Activated CD4-positive, alpha-beta T cell treated with anti-CD3 and anti-CD28 coated beads, Interleukin-2, amount 50 U/mL, for 4 hours (primary cell): Measurements from ENCODE around the gene MYO1D.
"Not testable (repeated sequence)": the region's sequence is repeated elsewhere in the genome, so short reads cannot be mapped to it uniquely, and the experiment has no call there.

Experiments
- DNase-seq, 2 experiments: peaks; one replicate each; pipeline ENCODE4 v3.0.0-alpha.2; 2020

Gene MYO1D

GRCh38 chr17:32564325-32564724, 312.6 kb downstream of the MYO1D start:
- DNase-seq, result no peak

GRCh38 chr17:32563583-32563982, 313.3 kb downstream of the MYO1D start:
- DNase-seq, result no peak

- no peak for DNase-seq
These were observed 317.8 kb downstream of the MYO1D start for GRCh38 chr17:32558997-32559650.

- DNase-seq, result no peak
These were observed 318.5 kb downstream of the MYO1D start for GRCh38 chr17:32558326-32558955.

GRCh38 chr17:32555611-32556310, 321.2 kb downstream of the MYO1D start:
- DNase-seq, result no peak

GRCh38 chr17:32553168-32553567, 323.8 kb downstream of the MYO1D start:
- DNase-seq, result no peak

GRCh38 chr17:32552280-32552679, 324.6 kb downstream of the MYO1D start:
- DNase-seq, result no peak

- no peak for DNase-seq
These were observed 325.6 kb downstream of the MYO1D start for GRCh38 chr17:32551186-32551955.

- DNase-seq, result no peak
These were observed 327.4 kb downstream of the MYO1D start for GRCh38 chr17:32549559-32549958.

GRCh38 chr17:32546031-32546444, 330.9 kb downstream of the MYO1D start:
- no peak for DNase-seq

- no peak for DNase-seq
These were observed 334.7 kb downstream of the MYO1D start for GRCh38 chr17:32542186-32542585.

GRCh38 chr17:32541640-32542039, 335.3 kb downstream of the MYO1D start:
- no peak for DNase-seq

GRCh38 chr17:32536736-32537643, 339.9 kb downstream of the MYO1D start:
- no peak for DNase-seq

GRCh38 chr17:32533296-32533695, 343.6 kb downstream of the MYO1D start:
- DNase-seq, result no peak

GRCh38 chr17:32529604-32530003, 347.3 kb downstream of the MYO1D start:
- no peak for DNase-seq

GRCh38 chr17:32528825-32529224, 348.1 kb downstream of the MYO1D start:
- DNase-seq, result no peak

GRCh38 chr17:32527146-32527545, 349.8 kb downstream of the MYO1D start:
- no peak for DNase-seq

- DNase-seq, result no peak
These were observed 351.8 kb downstream of the MYO1D start for GRCh38 chr17:32525122-32525521.

- not testable (repeated sequence) for DNase-seq
These were observed 352.4 kb downstream of the MYO1D start for GRCh38 chr17:32524553-32524880.

GRCh38 chr17:32523827-32524552, 352.9 kb downstream of the MYO1D start:
- no peak for DNase-seq

GRCh38 chr17:32523017-32523680, 353.8 kb downstream of the MYO1D start:
- no peak for DNase-seq
